BJ (cell line): ENCODE measurements around the gene ZNF444. TPM values are rescaled to one million over a fixed set of nuclear protein-coding genes. Genes with fewer than 3 reads are reported as not detected.

Source experiments
- CTCF ChIA-PET: fragments of 350-600 bp; formaldehyde crosslinking; extraction: SDS; loops from one replicate; lab custom pipeline; 2021; ENCODE audit warnings: antibody characterized with exemption, inconsistent platforms; lab: Yijun Ruan, JAX
- POLR2A ChIA-PET: fragments of 300-600 bp; sonication (Branson Sonifier 250); formaldehyde crosslinking; extraction: SDS; loops from one replicate; lab custom pipeline; 2021; ENCODE audit warnings: antibody characterized with exemption; lab: Charles Lee
- DNase-seq: peaks from one replicate; pipeline ENCODE4 v3.0.0-alpha.2; 2011; ENCODE audit warnings: low read depth
- H3K27me3 ChIP-seq: 2 replicates; pipeline ENCODE4 v1.6.0; 2011; ENCODE audit warnings: low read length; ENCODE audit not compliant: control insufficient read depth, insufficient read depth
- H3K36me3 ChIP-seq: 2 replicates; pipeline ENCODE4 v1.5.1; 2011; ENCODE audit warnings: low read length; ENCODE audit not compliant: control insufficient read depth, insufficient read depth
- H3K4me3 ChIP-seq: 2 replicates; pipeline ENCODE4 v1.5.1; 2011; ENCODE audit warnings: low read depth, mild to moderate bottlenecking, control low read depth, low read length
- CTCF ChIP-seq: IDR thresholded peaks from 2 replicates; pipeline ENCODE4 v1.5.1; 2011; ENCODE audit warnings: low read depth, mild to moderate bottlenecking, control low read depth, inconsistent platforms, low read length, moderate library complexity; ENCODE audit not compliant: insufficient read depth
- polyA plus RNA-seq: library from polyadenylated mRNA; depleted of rRNA; stranded (reverse); fragments of >200 nt; gene quantifications from 2 replicates; pipeline ENCODE4 v1.2.3, GENCODE V29; 2011

ZNF444 gene
- polyA plus RNA-seq, 1 experiment = 11.5 TPM

GRCh38 chr19:56107626-56108351, 33.3 kb upstream of the ZNF444 start:
- Histone ChIP-seq H3K4me3 (no peak overlapping the region), H3K36me3 (peaks cover 2% of the 10 kb centered on the region), H3K27me3 (no peaks in the 10 kb centered on the region)
- DNase-seq = no peak
- POLR2A ChIA-PET = no interaction called here
- no peak for TF ChIP-seq CTCF
- CTCF ChIA-PET = no interaction called here

GRCh38 chr19:56108447-56109195, 32.5 kb upstream of the ZNF444 start:
- POLR2A ChIA-PET = no interaction called here
- CTCF ChIA-PET = interaction anchor here (1.6 kb wide), 1 partner anchor 12 kb away, joined by 5 read pairs; no protein-coding TSS in a partner anchor

GRCh38 chr19:56109226-56109625, 31.9 kb upstream of the ZNF444 start:
- no peak for DNase-seq
- Histone ChIP-seq H3K4me3 (no peak overlapping the region), H3K36me3 (peaks cover 2% of the 10 kb centered on the region), H3K27me3 (no peaks in the 10 kb centered on the region)
- CTCF ChIA-PET = interaction anchor here (1.6 kb wide), 1 partner anchor 13 kb away, joined by 5 read pairs; no protein-coding TSS in a partner anchor
- no peak for TF ChIP-seq CTCF
- POLR2A ChIA-PET = no interaction called here

More at GRCh38 chr19:56108447-56109195, 32.5 kb upstream of the ZNF444 start:
- DNase-seq = no peak
- Histone ChIP-seq H3K27me3 (no peaks in the 10 kb centered on the region), H3K4me3 (no peak overlapping the region), H3K36me3 (peaks cover 2% of the 10 kb centered on the region)
- TF ChIP-seq CTCF = no peak

GRCh38 chr19:56110515-56111448, 30.3 kb upstream of the ZNF444 start:
- no peak for DNase-seq

More at GRCh38 chr19:56110515-56111448, 30.3 kb upstream of the ZNF444 start:
- Histone ChIP-seq H3K36me3 (peaks cover 2% of the 10 kb centered on the region), H3K27me3 (no peaks in the 10 kb centered on the region), H3K4me3 (no peak overlapping the region)
- CTCF ChIA-PET = interaction anchor here (0.6 to 2.1 kb wide), 2 partner anchors 30 to 146 kb away, joined by 3 to 8 read pairs; no protein-coding TSS in a partner anchor
- POLR2A ChIA-PET = no interaction called here
- no peak for TF ChIP-seq CTCF
